Measurements from ENCODE around the gene TPST1. TPM values are rescaled to one million over a fixed set of nuclear protein-coding genes. Genes with fewer than 3 reads are reported as not detected.

The TPST1 gene
- total and polyA plus RNA-seq, 2 of the 8 experiments (the other 6 are each of a cell fraction or from before 2014, with no cell fraction given): 8.2 to 18.4 TPM

DNA sequence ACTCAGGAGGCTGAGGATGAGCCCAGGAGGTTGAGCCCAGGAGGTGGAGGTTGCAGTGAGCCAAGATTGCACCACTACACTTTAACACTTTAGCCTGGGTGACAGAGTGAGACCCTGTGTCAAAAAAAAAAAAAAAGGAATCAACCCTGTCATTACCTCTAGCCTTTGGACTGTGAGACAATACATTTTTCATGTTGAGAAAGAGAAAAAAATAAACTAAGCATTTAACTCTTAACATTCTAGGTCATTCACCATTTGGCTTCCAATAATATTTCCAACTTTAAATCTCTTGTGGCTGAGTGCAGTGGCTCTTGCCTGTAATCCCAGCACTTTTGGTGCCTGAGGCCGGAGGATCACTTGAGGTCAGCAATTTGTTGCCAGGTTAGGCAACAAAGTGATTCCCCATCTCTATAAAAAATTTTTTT lies 41.9 kb upstream of the TPST1 start:
- FAIRE-seq (no peak), DNase-seq (ENCODE audit: low read depth in 1 of 2, low spot score in 2 of 2) (no peak)
- Histone ChIP-seq H3K79me2 (ENCODE audit: control insufficient read depth in 1 of 2, insufficient read depth in 2 of 2, low read length in 2 of 2) (no peaks in the 10 kb centered on the region), H3K27ac (ENCODE audit: low read depth, low read length) (no peak overlapping the region), H3K4me2 (ENCODE audit: insufficient read depth in 1 of 2, low read depth in 2 of 2, low read length in 2 of 2) (no peak overlapping the region), H3K23me2 (ENCODE audit: low read depth, low read length) (no peaks in the 10 kb centered on the region), H2BK120ac (replicated peaks; ENCODE audit: low read depth, low read length) (no peak overlapping the region), H3K79me1 (ENCODE audit: low read depth, low read length) (no peaks in the 10 kb centered on the region), H3K18ac (ENCODE audit: extremely low read depth, low read length) (no peak overlapping the region), H3K4ac (replicated peaks; ENCODE audit: insufficient read length, low read depth, low read length) (no peak overlapping the region), H4K5ac (ENCODE audit: insufficient read length, low read depth, low read length) (no peak overlapping the region), H2AK5ac (ENCODE audit: low read depth, low read length) (no peak overlapping the region), H3K9me3 (ENCODE audit: insufficient read depth in 2 of 2, low read depth in 1 of 2, low read length in 1 of 2) (no peaks in the 10 kb centered on the region), H3K36me3 (ENCODE audit: control insufficient read depth in 2 of 4, insufficient read depth in 4 of 4, low read length in 3 of 4) (peaks cover 0 to 4% (median 1%) of the 10 kb centered on the region in 4 experiments; a peak in 3 of 8 replicates), H2BK12ac (ENCODE audit: low read depth, low read length) (no peak overlapping the region), H3K4me1 (replicated peaks in 1 of 4; ENCODE audit: control insufficient read depth in 3 of 4, insufficient read depth in 4 of 4, low read length in 3 of 4) (no peaks in the 10 kb centered on the region), H2AFZ (ENCODE audit: low read length) (no peak overlapping the region), H2BK20ac (ENCODE audit: low read length) (no peak overlapping the region), H3K14ac (ENCODE audit: insufficient read length) (no peak overlapping the region), H3K56ac (replicated peaks; ENCODE audit: insufficient read length, low read depth, low read length) (no peak overlapping the region), H3K9ac (replicated peaks in 1 of 4; ENCODE audit: extremely low read depth in 1 of 4, low read depth in 3 of 4, low read length in 3 of 4) (no peak overlapping the region), H3K23ac (ENCODE audit: insufficient read length) (no peak overlapping the region), H4K8ac (ENCODE audit: extremely low read depth, insufficient read depth, low read length) (no peak overlapping the region), H2BK5ac (ENCODE audit: low read depth, low read length) (no peak overlapping the region), H4K91ac (replicated peaks; ENCODE audit: insufficient read length, low read length) (no peak overlapping the region), H3K4me3 (ENCODE audit: extremely low read depth in 1 of 4, insufficient read depth in 2 of 4, low read depth in 3 of 4, low read length in 4 of 4) (no peak overlapping the region), H2BK15ac (ENCODE audit: low read length) (no peak overlapping the region), H4K20me1 (replicated peaks in 1 of 2; ENCODE audit: control insufficient read depth in 1 of 2, insufficient read depth in 2 of 2, low read length in 2 of 2) (no peaks in the 10 kb centered on the region), H3K27me3 (replicated peaks in 1 of 4; ENCODE audit: control insufficient read depth in 3 of 4, extremely low read depth in 1 of 4, insufficient read depth in 3 of 4, low read length in 3 of 4) (no peaks in the 10 kb centered on the region)
- 86% methylated on average over 1 of the region's 1 CpG; no CpG with 5 or more reads in 1 of the 2 experiments for WGBS, 2 experiments (ENCODE audit: extremely low coverage in 1 of 2, insufficient coverage in 1 of 2, insufficient read length in 1 of 2, insufficient replicate concordance in 2 of 2, low coverage in 1 of 2, low lambda C conversion rate in 2 of 2, missing lambda C conversion rate in 1 of 2)
- POLR2A ChIA-PET (ENCODE audit: partially characterized antibody): no interaction called here
- CTCF ChIA-PET (ENCODE audit: partially characterized antibody): no interaction called here
- TF ChIP-seq CTBP2 (IDR thresholded peaks at IDR 0.05; ENCODE audit: borderline replicate concordance, insufficient read depth, insufficient read length, low read length) (no peak), BCL11A (IDR thresholded peaks at IDR 0.05; ENCODE audit: low read depth in 2 of 2, low read length in 2 of 2) (no peak), ASH2L (IDR thresholded peaks at IDR 0.05; ENCODE audit: low read length) (no peak), ZNF274 (IDR thresholded peaks at IDR 0.05; ENCODE audit: borderline replicate concordance, extremely low read depth, low read length) (no peak), EP300 (IDR thresholded peaks at IDR 0.05; ENCODE audit: borderline replicate concordance in 1 of 2, low read depth in 2 of 2, low read length in 2 of 2) (no peak), SP1 (IDR thresholded peaks at IDR 0.05; ENCODE audit: low read depth, low read length) (no peak), BRCA1 (IDR thresholded peaks at IDR 0.05; ENCODE audit: low read depth, low read length) (no peak), MAFK (IDR thresholded peaks at IDR 0.05; ENCODE audit: low read depth, low read length) (no peak)

All from H1 (cell line).